Thyroid gland (tissue), 4 donors: ENCODE measurements around the gene STK40. TPM values are rescaled to one million over a fixed set of nuclear protein-coding genes. Genes with fewer than 3 reads are reported as not detected.

Source experiments
- DNase-seq, 2 donors: peaks; one replicate each; pipeline ENCODE4 v3.0.0-alpha.2; 2019
- H3K27ac ChIP-seq, 3 donors: fragments of 200-600 bp; sonication (generic); 1 replicate in 2 of 3; 2 replicates in 1 of 3; pipeline ENCODE4 v1.5.1; 2016 to 2019; ENCODE audit warnings: mild to moderate bottlenecking in 1 of 3, moderate library complexity in 1 of 3
- H3K27me3 ChIP-seq: fragments of 200-600 bp; sonication (generic); one replicate; pipeline ENCODE4 v1.5.1; 2019
- H3K36me3 ChIP-seq, 2 donors: fragments of 200-600 bp; sonication (generic); one replicate each; pipeline ENCODE4 v1.5.1; 2016 to 2019
- H3K4me1 ChIP-seq, 2 donors: fragments of 200-600 bp; sonication (generic); one replicate each; pipeline ENCODE4 v1.5.1; 2017 to 2019
- H3K4me3 ChIP-seq, 3 donors: fragments of 200-600 bp; sonication (generic); replicated peaks in 1 of 3; 1 replicate in 2 of 3; 2 replicates in 1 of 3; pipeline ENCODE4 v1.5.1; 2016; ENCODE audit warnings: mild to moderate bottlenecking in 1 of 3
- H3K9me3 ChIP-seq: fragments of 200-600 bp; sonication (generic); one replicate; pipeline ENCODE4 v1.5.1; 2017
- CTCF ChIP-seq, 6 experiments: fragments of 200-600 bp in 3 of 6; fragments of 450-650 bp in 3 of 6; sonication (generic) in 3 of 6; IDR thresholded peaks; one replicate each; pipeline ENCODE4 v1.5.1; 2016 to 2019; ENCODE audit warnings: antibody characterized with exemption in 6 of 6, mild to moderate bottlenecking in 2 of 6, inconsistent platforms in 1 of 6, moderate library complexity in 1 of 6
- POLR2A ChIP-seq, 2 donors: fragments of 450-650 bp; IDR thresholded peaks; one replicate each; pipeline ENCODE4 v1.6.1; 2017; ENCODE audit warnings: antibody characterized with exemption in 2 of 2, mild to moderate bottlenecking in 2 of 2, moderate library complexity in 1 of 2
- WGBS, 2 donors: methylation state at CpG; one replicate each; pipeline ENCODE4 v1.1.5; 2017; 5-methylcytosine and 5-hydroxymethylcytosine counted together
- intact Hi-C: fragments of 100-400 bp; cut with DNase I; formaldehyde crosslinking; loops from one replicate; pipeline ENCODE4 v1.15.1; 2023
- total RNA-seq, 4 donors: library from RNA; depleted of rRNA; stranded (reverse); fragments of >200 nt; gene quantifications; one replicate each; pipeline ENCODE4 v1.2.3, GENCODE V29; 2016

The STK40 gene
- total RNA-seq, 4 donors from 2014 or later = 37.0 to 61.1 (median 50.9) TPM

GRCh38 chr1:36321119-36321951, 64.4 kb downstream of the STK40 start:
- peak; percentile 57 to 58 for DNase-seq
- peak overlapping the region in 2 of 3 donors; percentile 56 to 88 for H3K27ac ChIP-seq
- TF ChIP-seq CTCF (IDR thresholded peaks at IDR 0.05) (no peak), POLR2A (IDR thresholded peaks at IDR 0.05) (peak in 1 of 2 donors; percentile 22)
- H3K27me3 ChIP-seq = no peaks in the 10 kb centered on the region
- no peaks in the 10 kb centered on the region for H3K9me3 ChIP-seq
- H3K4me3 ChIP-seq = peak overlapping the region in 1 of 3 donors; percentile 31
- intact Hi-C loops = no loop called here
- no peaks in the 10 kb centered on the region for H3K36me3 ChIP-seq
- 53 to 56% methylated on average over 5 to 33 of the region's 59 CpGs for WGBS, 2 donors
- peaks cover 22 to 30% of the 10 kb centered on the region in 2 donors for H3K4me1 ChIP-seq

GRCh38 chr1:36320767-36321118, 65.0 kb downstream of the STK40 start:
- intact Hi-C loops = no loop called here
- Histone ChIP-seq H3K27ac (peak overlapping the region in 2 of 3 donors; percentile 46 to 56), H3K27me3 (no peaks in the 10 kb centered on the region), H3K4me3 (peak overlapping the region in 1 of 3 donors; percentile 31), H3K4me1 (peaks cover 22 to 30% of the 10 kb centered on the region in 2 donors), H3K36me3 (no peaks in the 10 kb centered on the region), H3K9me3 (no peaks in the 10 kb centered on the region)
- no peak for TF ChIP-seq POLR2A (IDR thresholded peaks at IDR 0.05)
- no peak for TF ChIP-seq CTCF (IDR thresholded peaks at IDR 0.05)
- WGBS, 2 donors = 31 to 60% methylated on average over 11 to 15 of the region's 23 CpGs
- DNase-seq = no peak

GRCh38 chr1:36320291-36320761, 65.4 kb downstream of the STK40 start:
- peak overlapping the region in 2 of 3 donors; percentile 46 to 56 for H3K27ac ChIP-seq
- no peak for TF ChIP-seq CTCF (IDR thresholded peaks at IDR 0.05)
- TF ChIP-seq POLR2A (IDR thresholded peaks at IDR 0.05) = no peak
- 34 to 49% methylated on average over 16 of the region's 16 CpGs for WGBS, 2 donors
- H3K4me1 ChIP-seq = peaks cover 22 to 30% of the 10 kb centered on the region in 2 donors
- peak; percentile 41 to 45 for DNase-seq
- no peaks in the 10 kb centered on the region for H3K36me3 ChIP-seq
- H3K9me3 ChIP-seq = no peaks in the 10 kb centered on the region
- peak overlapping the region in 1 of 3 donors; percentile 31 for H3K4me3 ChIP-seq
- intact Hi-C loops = no loop called here
- no peaks in the 10 kb centered on the region for H3K27me3 ChIP-seq

- H3K9me3 ChIP-seq = no peaks in the 10 kb centered on the region
- 96 to 97% methylated on average over 7 of the region's 7 CpGs for WGBS, 2 donors
- no peak for DNase-seq
- H3K27me3 ChIP-seq = no peaks in the 10 kb centered on the region
- no peak overlapping the region for H3K27ac ChIP-seq
- intact Hi-C loops = no loop called here
- TF ChIP-seq CTCF (IDR thresholded peaks at IDR 0.05) (no peak), POLR2A (IDR thresholded peaks at IDR 0.05) (no peak)
- H3K4me3 ChIP-seq = no peak overlapping the region
- H3K4me1 ChIP-seq = peaks cover 15 to 21% of the 10 kb centered on the region in 2 donors
- peaks cover 0 to 1% of the 10 kb centered on the region in 2 donors for H3K36me3 ChIP-seq
Measured at GRCh38 chr1:36309397-36309796, 76.3 kb downstream of the STK40 start.
